Amniotic epithelial cell (primary cell): ENCODE measurements around the gene RRM1.
A peak's percentile ranks its signal among the peaks of the same experiment; 100 is the strongest.

ENCODE experiments used
- DNase-seq: peaks from one replicate; pipeline ENCODE4 v3.0.0-alpha.2; 2010; ENCODE audit warnings: low read depth

The RRM1 gene

DNA sequence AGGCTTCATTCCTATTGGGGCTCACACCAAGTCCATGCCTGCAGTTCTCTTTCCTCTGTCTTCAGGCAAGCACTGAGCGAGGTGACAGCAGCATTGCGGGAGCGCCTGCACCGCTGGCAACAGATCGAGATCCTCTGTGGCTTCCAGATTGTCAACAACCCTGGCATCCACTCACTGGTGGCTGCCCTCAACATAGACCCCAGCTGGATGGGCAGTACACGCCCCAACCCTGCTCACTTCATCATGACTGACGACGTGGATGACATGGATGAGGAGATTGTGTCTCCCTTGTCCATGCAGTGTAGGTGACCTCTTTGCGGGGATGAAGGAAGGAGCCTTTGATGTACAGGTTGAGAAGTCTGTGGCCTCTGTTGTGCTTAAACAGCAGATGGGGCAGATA lies 11.4 kb upstream of the RRM1 start:
- DNase-seq: no peak

DNA sequence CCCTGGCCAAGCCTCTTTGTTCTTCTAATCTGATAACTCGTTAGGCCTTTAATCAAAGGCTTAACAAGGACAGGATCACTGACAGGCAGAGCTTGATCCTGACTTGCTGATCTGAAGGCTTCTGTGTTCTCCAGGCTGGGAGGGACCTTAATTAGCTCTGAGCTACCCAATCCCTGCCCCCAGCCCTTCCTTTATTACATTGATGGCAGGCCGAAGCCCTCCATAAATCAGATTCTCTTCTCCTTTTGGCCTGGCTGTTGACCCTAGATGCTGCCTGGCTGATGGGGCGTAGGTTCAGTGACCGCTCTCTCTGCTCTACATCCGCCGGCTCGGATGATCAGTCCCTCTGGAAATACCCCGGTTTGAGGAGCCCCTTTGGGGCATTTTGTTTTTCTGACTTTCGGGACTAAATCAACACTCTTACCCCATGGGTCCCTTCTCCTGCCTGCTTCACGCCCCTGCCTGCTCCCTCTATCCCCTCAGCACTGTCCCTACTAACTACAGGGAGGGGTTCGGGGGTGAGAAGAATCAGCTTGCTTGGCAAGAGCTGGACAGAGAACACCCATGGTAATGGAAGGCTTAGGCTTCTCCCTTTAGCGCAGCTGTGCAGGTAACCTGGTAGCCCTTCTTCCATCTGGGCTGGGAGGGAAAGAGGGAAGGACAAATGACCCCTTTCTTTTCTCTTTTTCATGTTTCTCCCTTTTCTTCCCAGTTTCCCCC lies 10.0 kb upstream of the RRM1 start:
- DNase-seq: no peak

DNA sequence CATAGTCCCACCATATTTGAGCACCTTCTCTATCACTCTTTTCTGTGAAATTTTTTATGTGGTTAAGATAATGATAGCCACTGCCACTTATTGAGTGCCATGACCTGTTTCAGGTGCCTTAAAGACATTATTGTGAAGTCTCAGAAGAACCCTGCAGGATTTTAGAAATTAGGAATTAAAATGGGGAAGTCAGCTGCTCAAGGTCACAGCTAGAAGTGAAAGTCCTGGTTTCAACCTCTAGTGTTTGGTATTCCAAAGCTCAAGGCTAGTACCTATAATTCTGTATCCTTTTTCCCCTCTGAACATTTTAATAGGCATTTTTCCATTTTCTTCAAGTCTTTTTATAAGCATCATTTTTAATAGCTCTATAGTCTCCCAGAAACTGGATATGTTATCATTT lies 9.0 kb upstream of the RRM1 start:
- DNase-seq: no peak

DNA sequence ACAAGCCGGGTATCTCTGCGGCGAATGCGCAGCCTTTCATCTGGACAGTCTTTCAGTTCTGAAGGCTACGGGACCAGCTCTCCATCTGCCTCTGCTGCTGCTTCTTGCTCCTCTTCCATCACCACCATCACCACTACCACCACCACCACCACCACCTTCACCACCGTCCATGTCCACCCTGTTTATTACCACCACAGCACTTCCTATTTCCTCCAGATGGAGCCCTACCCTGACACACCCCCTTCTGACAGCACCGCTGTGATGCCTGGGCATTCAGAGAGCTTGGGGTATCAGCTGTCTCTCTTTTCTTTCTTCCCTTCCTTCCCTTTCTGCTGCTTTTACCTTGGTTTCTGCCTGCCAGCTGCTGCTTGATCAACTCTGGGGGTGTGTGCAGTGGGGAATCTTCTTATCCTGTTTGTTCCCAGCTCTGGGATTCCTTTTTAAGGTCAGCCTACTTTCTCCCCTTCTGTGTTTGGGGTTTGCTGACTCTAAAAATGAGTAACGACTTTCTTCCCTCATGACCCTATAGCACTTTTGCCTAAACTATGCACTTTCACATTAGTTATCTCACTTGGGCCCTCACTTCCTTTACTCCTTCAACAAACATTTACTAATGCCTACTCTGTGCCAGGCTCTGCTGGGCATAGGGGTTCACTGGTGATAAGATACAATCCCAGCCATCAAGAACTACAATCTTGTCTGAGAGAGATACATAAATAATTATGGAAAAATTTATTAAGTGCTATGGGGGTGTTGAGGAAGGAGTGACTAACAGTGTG lies 7.8 kb upstream of the RRM1 start:
- peak; percentile 33 for DNase-seq

DNA sequence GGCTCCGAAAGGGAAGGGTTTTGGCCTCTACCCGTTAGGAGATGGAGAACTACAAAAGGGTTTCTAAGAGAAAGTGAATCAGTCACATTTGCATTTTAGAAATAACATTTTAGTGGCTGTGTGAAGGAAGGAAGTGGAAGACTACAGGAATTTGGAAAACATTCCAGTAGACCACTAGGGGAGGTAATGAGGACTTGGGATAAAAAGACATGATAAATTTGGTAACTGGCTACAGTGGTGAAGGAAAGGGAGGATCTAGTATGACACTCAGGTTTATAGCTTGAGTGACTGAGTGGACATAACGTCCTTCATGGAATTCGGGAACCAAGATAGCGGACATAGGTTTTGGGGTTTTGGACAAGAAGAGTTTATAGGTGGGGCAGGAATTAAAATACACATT lies 7.0 kb upstream of the RRM1 start:
- DNase-seq: peak; percentile 34

DNA sequence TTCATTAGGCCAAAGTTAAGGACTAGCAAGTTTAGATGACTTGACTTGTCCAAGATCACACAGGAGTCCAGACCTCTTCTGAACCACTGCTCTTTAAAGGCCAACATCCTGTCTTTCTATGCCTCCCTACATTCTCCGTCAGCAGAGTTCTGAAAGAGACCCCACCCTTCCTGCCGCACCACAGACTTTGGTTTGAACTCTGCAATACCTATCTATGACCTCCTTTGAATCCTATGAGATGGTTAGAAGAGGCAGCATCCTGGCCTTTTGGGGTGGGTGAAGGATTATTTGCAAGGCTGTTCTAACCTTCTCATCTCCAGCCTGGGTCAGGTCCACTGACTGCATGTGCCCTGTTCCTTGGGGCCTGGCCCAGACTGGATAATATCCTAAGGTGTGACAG lies 4.3 kb upstream of the RRM1 start:
- no peak for DNase-seq

DNA sequence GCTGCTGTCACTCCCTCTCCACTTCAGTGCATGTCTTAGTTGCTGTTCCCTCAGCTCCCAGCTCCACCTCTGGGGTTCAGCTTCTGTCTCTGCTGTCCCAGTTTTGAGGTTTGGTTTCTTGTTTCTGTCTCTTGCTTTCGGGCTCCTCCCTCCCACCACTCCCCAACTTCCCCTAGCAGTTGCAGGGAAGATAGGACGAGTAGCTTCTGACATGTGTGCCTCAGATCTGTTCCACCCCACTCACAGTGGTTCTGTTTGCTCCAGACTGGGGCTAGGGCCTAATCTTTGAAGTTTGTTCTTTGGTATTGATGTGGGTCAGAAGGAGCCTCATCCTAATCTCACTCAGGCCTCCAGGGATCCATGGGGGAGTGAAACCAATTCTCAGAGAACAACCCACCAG lies 2.6 kb upstream of the RRM1 start:
- no peak for DNase-seq

DNA sequence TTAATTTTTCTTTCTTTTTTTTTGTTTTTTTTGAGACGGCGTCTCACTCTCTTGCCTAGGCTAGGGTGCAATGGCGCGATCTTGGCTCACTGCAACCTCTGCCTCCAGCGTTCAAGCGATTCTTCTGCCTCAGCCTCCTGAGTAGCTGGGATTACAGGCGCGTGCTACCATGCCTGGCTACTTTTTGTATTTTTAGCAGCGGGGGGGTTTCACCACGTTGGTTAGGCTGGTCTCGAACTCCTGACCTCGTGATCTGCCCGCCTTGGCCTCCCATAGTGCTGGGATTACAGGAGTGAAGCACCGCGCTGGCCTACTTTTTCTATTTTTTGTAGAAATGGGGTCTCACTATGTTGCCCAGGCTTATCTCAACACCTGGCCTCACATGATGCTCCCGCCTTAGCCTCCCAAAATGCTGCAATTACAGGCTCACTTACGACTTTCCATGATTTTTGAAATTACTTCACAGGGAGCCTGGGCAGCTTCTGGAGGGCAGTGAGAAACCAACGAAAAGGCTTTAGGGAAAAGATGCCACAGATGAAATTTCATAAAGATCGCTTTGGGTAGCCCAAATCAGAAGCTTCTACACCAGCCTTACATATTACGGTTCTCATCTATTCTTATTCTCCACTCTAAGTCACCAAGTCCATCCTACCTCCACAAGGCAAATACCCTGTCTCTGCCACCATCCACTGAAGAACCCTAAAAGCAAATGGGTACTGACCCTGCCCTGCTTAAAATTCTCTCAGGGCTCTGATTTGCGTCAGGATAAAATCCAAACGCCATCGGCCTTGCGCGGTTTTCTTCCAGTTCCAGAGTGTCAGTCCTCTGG lies 866 bp upstream of the RRM1 start:
- peak; percentile 7 for DNase-seq

DNA sequence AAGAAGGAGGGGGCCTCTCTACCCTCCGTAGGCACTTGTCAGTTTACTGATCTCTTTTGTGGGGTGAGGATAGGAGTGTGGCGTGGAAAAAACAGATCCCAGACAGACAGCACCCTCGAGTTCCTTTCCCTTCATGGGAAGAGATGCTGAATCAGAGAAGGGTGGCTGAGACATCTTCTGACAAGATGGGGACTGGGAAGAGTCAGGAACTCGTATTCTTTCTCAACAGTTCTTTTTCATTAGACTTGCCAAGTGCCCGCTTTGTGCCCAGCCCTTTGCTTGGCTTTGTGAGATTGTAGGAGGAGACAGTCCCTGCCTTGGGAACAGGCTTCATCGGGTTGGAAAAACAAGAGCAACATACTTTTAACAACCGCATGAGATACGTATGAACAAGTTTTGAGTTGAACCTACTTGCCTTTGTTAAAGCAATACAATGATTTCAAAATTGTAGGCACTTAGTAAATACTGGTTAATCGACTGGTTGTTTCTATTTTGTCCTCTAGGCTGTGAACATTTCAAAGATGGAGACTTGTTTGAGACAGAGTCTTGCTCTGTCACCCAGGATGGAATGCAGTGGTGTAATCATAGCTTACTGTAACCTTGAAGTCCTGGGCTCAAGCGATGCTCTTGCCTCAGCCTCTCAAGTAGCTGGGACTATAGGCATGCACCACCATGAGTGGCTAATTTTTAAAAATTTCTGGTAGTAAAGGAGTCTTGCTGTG lies 1.1 kb downstream of the RRM1 start:
- peak; percentile 84 for DNase-seq

DNA sequence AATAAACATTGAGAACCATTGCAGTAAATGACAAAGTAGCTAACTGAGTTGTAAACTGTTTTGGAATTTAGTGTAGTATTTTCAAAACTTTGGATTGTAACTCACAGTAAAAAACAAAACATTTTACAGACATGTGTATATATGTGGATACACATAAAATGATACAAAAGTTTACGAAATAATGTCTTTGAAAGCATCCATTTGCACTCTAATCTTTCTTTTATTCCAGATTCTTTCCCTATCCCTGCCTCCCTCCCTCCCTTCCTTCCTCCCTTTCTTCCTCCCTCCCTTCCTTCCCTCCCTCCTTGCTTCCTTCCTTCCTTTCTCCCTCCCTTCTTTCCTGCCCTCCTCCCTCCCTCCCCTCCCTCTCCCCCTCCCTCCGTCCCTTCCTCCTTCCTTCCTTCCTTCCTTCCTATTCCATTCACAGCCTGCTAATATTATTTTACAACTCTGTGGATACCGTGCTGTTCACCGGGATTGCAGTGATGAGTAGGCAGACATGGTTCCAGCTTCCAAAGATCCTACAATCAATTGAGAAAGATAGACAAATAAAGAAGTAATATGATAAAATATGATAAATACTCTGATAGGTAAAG lies 3.5 kb downstream of the RRM1 start:
- DNase-seq: no peak

DNA sequence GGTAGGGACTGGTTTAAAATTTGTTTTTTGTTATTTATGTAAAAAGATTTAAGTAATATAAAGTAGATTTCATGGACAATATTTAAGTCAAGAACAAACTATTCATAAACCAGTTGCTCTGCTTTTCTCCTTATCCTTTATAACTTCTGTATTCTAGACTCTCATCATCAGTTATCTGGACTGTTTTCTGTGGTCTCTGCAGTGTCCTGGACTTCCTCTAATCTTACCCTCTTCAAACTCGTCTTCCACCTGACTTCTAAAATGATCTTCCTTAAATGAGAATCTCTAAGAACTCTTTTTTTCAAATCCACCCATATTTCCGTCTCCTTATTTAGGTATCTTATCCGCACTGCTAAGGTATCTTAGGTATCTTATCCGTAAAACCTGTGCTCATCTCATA lies 8.1 kb downstream of the RRM1 start:
- no peak for DNase-seq

DNA sequence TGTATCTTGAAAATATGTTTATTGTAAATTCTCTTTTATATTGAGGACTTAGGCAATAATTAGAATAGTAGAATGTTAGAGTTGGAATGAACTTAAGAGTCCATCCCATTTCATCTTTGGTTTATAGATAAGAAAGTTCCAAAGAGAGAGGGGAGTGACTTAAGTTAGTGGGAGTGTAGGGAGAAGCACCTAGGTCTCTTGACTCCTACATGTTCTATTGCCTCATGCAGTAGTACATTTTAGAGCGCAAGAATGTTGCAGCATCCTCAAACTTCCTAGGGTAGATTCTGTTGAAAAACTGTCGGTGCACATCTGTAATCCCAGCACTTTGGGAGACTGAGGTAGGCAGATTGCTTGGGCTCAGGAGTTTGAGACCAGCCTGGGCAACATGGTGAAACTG lies 8.7 kb downstream of the RRM1 start:
- peak; percentile 77 for DNase-seq

DNA sequence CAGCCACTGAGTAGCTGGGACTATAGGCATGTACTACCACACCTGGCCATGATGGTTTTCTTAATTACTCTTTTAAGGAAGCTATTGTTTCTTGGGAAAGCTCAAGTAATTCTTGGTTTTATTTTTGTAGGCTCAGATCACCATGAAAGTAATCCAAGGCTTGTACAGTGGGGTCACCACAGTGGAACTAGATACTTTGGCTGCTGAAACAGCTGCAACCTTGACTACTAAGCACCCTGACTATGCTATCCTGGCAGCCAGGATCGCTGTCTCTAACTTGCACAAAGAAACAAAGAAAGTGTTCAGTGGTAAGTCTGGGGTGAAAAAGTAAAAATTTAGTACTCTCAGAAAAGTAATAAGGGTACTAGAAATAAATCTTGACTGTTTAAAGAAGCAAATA lies 11.3 kb downstream of the RRM1 start:
- no peak for DNase-seq

DNA sequence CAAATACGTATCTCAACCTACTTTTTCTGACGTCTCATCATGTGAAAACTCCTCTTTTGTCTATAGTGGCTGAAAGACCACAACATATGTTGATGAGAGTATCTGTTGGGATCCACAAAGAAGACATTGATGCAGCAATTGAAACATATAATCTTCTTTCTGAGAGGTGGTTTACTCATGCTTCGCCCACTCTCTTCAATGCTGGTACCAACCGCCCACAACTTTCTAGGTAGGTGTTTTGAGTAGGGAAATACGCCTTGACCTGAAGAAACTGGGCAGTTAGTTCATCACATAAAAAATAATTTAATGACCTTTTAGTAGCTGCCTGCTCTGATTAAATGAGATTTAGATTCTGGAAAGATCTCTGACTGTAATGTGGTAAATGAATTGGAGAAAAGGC lies 17.2 kb downstream of the RRM1 start:
- no peak for DNase-seq

DNA sequence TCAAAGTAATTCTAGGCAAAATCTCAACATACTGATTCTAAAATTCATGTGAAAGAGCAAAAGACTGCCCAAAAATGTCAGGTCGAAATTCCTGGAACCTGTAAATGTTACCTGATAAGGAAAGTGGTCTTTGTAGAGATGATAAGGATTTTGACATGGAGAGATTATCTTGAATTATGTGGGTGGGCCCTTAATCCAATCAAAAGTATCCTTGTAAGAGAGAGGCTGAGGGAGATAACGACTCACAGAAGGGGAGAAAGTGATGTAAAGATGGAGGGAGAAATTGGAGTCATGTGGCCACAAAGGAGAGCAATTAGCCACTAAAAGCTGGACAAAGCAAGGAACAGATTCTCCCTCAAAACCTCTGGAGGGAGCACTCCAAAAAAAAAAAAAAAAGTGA lies 20.5 kb downstream of the RRM1 start:
- DNase-seq: no peak

DNA sequence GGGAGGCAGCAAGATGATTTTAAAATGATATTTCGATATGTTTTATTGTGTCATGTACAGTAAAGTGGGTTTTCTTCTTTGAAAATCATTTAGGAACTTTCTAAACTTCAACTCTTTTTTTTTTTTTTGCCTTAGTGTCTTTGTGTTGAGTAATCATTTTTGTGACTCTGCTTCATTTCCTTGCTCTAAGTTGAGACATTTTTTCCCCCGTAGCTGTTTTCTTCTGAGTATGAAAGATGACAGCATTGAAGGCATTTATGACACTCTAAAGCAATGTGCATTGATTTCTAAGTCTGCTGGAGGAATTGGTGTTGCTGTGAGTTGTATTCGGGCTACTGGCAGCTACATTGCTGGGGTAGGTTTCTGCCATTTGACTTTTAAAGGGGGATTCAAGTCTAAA lies 23.5 kb downstream of the RRM1 start:
- DNase-seq: peak; percentile 48

DNA sequence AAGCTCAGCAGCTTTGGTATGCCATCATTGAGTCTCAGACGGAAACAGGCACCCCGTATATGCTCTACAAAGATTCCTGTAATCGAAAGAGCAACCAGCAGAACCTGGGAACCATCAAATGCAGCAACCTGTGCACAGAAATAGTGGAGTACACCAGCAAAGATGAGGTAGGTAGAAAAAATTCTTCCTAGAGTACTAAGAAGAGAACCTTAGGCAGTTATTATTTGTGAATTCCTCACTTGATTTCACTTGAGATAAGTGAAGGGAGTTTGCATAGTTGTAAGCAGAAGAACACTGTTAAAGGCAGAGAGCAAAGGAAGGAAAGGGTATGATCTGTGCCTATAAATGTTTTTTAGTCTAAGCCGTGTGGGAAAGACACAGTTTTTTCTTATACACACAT lies 28.6 kb downstream of the RRM1 start:
- DNase-seq: peak; percentile 28

DNA sequence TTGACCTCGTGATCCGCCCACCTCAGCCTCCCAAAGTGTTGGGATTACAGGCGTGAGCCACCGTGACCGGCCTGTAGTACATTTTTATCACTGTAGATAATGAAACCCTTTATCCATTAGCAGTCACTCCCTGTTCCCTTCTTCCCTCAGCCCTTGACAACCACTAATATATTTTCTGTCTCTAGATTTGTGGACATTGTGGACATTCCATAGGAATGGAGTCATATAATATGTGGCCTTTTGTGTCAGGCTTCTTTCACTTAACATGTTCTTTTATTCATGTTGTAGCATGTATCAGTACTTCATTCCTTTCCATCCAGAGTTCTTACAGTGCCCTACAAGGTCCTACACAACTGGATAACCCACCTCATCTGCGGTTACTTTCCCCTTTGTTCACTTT lies 30.5 kb downstream of the RRM1 start:
- peak; percentile 67 for DNase-seq

DNA sequence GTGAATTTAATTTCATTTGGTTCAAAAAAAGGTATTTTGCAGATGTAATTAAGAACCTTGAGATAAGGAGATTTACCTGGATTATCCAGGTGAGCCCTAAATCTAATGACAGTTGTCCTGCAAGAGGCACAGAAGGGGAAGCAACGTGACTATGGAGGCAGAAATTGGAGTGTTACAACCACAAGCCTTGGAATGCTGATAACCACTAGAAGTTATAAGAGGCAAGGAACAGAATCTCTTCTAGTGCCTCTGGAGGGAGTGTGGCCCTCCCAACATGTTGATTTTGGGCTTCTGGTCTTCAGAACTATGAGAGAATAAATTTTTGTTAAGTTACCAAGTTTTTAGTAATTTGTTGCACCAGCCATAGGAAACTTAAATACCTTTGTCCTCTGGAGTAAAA lies 32.8 kb downstream of the RRM1 start:
- no peak for DNase-seq

DNA sequence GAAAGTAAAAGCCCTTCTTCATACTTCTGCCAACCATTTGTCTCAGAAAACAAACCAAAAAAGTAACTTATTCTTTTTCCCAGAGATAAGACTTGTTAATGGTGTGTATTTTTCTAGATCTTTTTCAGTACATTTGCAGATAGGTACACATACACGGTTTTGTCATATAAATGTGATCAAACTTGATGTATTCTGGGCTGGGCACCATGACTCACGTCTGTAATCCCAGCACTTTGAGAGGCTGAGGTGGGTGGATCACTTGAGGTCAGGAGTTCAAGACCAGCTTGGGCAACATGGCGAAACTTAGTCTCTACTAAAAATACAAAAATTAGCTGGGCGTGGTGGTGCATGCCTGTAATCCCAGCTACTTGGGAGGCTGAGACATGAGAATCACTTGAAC lies 35.6 kb downstream of the RRM1 start:
- peak; percentile 33 for DNase-seq

DNA sequence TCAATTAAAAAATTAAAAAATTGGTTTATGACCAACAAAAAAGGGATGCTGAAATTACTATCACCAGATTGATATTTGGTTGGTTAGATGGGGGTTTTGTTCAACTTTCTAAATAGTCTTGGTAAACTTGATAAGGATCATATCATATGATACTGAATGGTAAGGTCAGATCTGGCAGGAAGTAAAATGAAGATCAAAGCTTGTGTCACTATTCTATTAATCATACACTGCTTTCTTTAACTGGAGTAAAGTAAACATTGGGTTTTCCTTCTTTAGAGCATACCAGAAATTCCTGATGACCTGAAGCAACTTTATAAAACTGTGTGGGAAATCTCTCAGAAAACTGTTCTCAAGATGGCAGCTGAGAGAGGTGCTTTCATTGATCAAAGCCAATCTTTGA lies 40.2 kb downstream of the RRM1 start:
- peak; percentile 69 for DNase-seq

DNA sequence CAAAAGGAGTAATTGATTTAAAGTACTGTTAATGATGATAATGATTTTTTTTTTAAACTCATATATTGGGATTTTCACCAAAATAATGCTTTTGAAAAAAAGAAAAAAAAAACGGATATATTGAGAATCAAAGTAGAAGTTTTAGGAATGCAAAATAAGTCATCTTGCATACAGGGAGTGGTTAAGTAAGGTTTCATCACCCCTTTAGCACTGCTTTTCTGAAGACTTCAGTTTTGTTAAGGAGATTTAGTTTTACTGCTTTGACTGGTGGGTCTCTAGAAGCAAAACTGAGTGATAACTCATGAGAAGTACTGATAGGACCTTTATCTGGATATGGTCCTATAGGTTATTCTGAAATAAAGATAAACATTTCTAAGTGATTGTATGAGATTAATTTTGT lies 43.9 kb downstream of the RRM1 start:
- DNase-seq: no peak
